Activated CD8-positive, alpha-beta T cell treated with anti-CD3 and anti-CD28 coated beads for 36 hours (primary cell): ENCODE data around the gene ABCD1. TPM values are rescaled to one million over a fixed set of nuclear protein-coding genes. Genes with fewer than 3 reads are reported as not detected.

Source experiments
- ATAC-seq: fragments of 200-7000 bp; cut with Tn5 transposase; one replicate; pipeline ENCODE4 v1.10.0; 2021; ENCODE audit warnings: mild to moderate bottlenecking, moderate library complexity
- CTCF ChIA-PET: fragments of 350-600 bp; sonication (Branson Sonifier 250); formaldehyde crosslinking; loops from one replicate; lab custom pipeline; 2021; ENCODE audit warnings: antibody characterized with exemption; lab: Charles Lee
- POLR2A ChIA-PET: fragments of 350-600 bp; sonication (Branson Sonifier 250); formaldehyde crosslinking; loops from one replicate; lab custom pipeline; 2021; ENCODE audit warnings: antibody characterized with exemption; lab: Charles Lee
- DNase-seq: peaks from one replicate; pipeline ENCODE4 v3.0.0-alpha.2; 2020
- H3K27ac Mint-ChIP-seq: one replicate; pipeline ENCODE4 v1.8.0; 2021; ENCODE audit warnings: mild to moderate bottlenecking, mixed read lengths
- H3K27me3 Mint-ChIP-seq: one replicate; pipeline ENCODE4 v1.8.0; 2021; ENCODE audit warnings: mixed read lengths
- H3K36me3 Mint-ChIP-seq: one replicate; pipeline ENCODE4 v1.8.0; 2021; ENCODE audit warnings: low read depth, mixed read lengths
- H3K4me1 Mint-ChIP-seq: one replicate; pipeline ENCODE4 v1.8.0; 2021; ENCODE audit warnings: low read depth, mixed read lengths
- H3K4me3 Mint-ChIP-seq: one replicate; pipeline ENCODE4 v1.8.0; 2021; ENCODE audit warnings: mild to moderate bottlenecking, moderate library complexity, mixed read lengths
- H3K9me3 Mint-ChIP-seq: one replicate; pipeline ENCODE4 v1.8.0; 2021; ENCODE audit warnings: mixed read lengths
- intact Hi-C: fragments of 100-400 bp; cut with micrococcal nuclease; formaldehyde crosslinking; loops from one replicate; pipeline ENCODE4 v1.10.0; 2022
- total RNA-seq, 2 experiments: library from RNA; stranded (reverse); gene quantifications; one replicate each; pipeline ENCODE4 v1.2.3, GENCODE V29; 2021
- TF ChIP-seq, protein P1 (sequence below): fragments of 200-600 bp; IDR thresholded peaks from one replicate; pipeline ENCODE4 v1.8.0; 2022; ENCODE audit warnings: antibody characterized with exemption, mild to moderate bottlenecking

The ABCD1 gene
- total RNA-seq, 2 experiments from 2014 or later = 3.9 to 4.4 TPM

DNA sequence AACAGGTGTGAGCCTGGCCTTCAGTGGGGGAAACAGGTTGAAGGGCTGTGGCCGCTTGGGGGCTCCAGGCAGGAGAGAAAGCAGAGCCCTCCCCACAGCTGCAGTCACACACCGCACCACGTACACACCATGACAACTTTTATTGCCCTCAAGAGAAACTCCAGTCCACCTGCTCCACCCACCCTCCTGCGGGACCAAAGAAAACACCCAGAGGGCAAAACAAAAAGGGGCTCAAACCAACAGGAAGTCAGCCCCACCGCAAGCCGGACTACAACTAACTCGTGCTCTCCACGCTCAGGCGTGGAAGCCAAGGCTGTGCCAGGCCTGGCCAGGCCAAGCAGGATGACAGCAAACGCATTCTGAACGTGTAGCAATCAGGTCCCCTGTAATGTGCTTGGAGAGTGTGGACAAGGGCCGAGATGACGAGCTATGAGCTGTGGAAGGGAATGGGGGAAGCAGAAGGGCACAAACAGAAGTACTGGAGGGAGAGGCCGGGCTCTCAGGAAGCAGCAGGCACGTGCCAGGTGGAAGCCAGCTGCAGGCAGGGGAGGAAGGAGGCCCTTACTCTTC lies 24.2 kb upstream of the ABCD1 start:
- POLR2A ChIA-PET = no interaction called here
- H3K27ac Mint-ChIP-seq = no peak overlapping the region
- no peak overlapping the region for H3K4me3 Mint-ChIP-seq
- H3K27me3 Mint-ChIP-seq = no peaks in the 10 kb centered on the region
- CTCF ChIA-PET = no interaction called here
- DNase-seq = no peak
- no peak for ATAC-seq
- intact Hi-C loops = no loop called here
- no peaks in the 10 kb centered on the region for H3K9me3 Mint-ChIP-seq
- peaks cover 7% of the 10 kb centered on the region for H3K36me3 Mint-ChIP-seq
- H3K4me1 Mint-ChIP-seq = no peaks in the 10 kb centered on the region
- TF ChIP-seq, protein P1, sequence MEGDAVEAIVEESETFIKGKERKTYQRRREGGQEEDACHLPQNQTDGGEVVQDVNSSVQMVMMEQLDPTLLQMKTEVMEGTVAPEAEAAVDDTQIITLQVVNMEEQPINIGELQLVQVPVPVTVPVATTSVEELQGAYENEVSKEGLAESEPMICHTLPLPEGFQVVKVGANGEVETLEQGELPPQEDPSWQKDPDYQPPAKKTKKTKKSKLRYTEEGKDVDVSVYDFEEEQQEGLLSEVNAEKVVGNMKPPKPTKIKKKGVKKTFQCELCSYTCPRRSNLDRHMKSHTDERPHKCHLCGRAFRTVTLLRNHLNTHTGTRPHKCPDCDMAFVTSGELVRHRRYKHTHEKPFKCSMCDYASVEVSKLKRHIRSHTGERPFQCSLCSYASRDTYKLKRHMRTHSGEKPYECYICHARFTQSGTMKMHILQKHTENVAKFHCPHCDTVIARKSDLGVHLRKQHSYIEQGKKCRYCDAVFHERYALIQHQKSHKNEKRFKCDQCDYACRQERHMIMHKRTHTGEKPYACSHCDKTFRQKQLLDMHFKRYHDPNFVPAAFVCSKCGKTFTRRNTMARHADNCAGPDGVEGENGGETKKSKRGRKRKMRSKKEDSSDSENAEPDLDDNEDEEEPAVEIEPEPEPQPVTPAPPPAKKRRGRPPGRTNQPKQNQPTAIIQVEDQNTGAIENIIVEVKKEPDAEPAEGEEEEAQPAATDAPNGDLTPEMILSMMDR = no peak

DNA sequence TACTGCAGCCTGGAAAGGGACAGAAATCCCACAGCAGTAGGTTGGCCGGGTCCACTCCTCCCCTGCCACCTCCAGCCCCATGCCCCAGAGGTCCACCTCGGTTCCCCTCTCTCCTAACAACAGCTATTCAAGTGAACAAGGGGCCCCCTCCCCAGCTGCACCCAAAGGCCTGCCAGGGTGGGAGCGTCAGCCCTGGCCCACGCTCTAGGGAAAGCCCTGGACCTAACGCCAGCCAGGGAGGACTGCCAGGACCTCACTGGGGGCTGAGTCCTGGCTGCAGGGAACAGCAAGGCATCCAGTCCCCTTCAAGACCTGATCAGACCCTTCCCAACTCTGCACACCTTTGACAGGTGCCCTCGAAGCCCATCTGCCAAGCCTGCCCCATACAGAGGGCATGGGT lies 23.7 kb upstream of the ABCD1 start:
- ChIA-PET POLR2A (no interaction called here), CTCF (no interaction called here)
- no peak overlapping the region for H3K4me3 Mint-ChIP-seq
- no peak overlapping the region for H3K27ac Mint-ChIP-seq
- intact Hi-C loops = no loop called here
- peaks cover 8% of the 10 kb centered on the region for H3K36me3 Mint-ChIP-seq
- TF ChIP-seq, protein P1 = no peak
- H3K27me3 Mint-ChIP-seq = no peaks in the 10 kb centered on the region
- H3K4me1 Mint-ChIP-seq = no peaks in the 10 kb centered on the region
- H3K9me3 Mint-ChIP-seq = no peaks in the 10 kb centered on the region
- ATAC-seq = no peak
- no peak for DNase-seq

DNA sequence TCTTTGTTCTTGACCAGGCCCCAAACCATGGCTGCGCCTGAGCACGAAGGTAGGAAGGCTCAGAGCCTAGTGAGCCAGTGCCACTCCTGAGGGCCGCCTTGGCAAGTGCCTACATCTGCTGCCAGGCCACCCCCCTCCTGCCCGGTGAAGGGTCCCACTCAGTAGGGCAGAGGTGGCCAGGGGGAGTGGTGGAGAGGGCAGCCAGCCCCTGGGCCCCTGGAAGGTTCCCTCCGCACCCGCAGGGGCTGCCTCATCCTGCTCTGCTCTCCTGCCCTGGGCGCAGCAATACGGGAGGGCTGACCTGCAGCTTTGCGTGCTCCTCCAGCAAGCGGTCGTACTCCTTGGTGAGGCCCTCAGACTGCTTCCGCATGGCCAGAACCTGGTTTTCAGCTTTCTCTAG lies 22.9 kb upstream of the ABCD1 start:
- Mint-ChIP-seq H3K4me3 (no peak overlapping the region), H3K36me3 (peaks cover 12% of the 10 kb centered on the region), H3K9me3 (no peaks in the 10 kb centered on the region), H3K27me3 (no peaks in the 10 kb centered on the region), H3K27ac (no peak overlapping the region), H3K4me1 (no peaks in the 10 kb centered on the region)
- ChIA-PET CTCF (no interaction called here), POLR2A (no interaction called here)
- no peak for ATAC-seq
- DNase-seq = no peak
- TF ChIP-seq, protein P1 = no peak
- intact Hi-C loops = no loop called here

DNA sequence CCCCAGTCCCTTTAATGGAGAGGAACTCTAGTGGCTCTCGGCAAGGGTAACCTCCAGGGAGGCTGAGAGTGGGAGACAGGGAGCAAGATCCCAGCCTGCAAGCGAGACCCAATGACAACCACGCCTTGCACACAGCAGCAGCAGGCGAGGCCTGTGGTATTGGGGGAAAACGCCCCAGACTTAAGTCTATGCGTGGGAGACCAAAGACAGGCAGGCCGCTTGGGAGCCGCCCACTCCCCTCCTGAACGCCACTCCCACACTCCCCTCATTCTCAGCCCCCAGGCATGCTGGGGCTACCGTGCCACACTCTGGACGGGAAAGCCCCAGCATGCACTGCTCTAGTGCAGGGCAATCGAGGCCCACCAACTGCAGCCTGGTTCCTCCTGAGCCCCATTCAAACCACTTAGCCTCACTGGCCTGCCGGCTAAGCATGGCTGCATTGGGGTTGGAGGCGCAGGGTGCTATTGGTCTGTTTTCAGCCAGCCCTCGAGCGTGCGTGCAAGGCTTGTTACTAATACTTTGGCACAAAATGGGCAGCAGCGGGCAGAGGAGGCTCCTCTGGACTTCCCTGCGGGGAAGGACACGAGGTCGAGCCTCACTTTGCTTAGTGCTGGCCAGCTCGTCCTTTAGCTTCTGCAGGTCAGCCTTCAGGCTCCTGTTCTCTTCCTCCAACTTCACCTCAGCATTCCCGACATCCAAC lies 22.2 kb upstream of the ABCD1 start:
- intact Hi-C loops = no loop called here
- no peak overlapping the region for H3K27ac Mint-ChIP-seq
- no peaks in the 10 kb centered on the region for H3K9me3 Mint-ChIP-seq
- ChIA-PET CTCF (no interaction called here), POLR2A (no interaction called here)
- no peaks in the 10 kb centered on the region for H3K4me1 Mint-ChIP-seq
- no peak overlapping the region for H3K4me3 Mint-ChIP-seq
- H3K27me3 Mint-ChIP-seq = no peaks in the 10 kb centered on the region
- no peak for ATAC-seq
- no peak for DNase-seq
- H3K36me3 Mint-ChIP-seq = peaks cover 8% of the 10 kb centered on the region
- TF ChIP-seq, protein P1 = no peak

DNA sequence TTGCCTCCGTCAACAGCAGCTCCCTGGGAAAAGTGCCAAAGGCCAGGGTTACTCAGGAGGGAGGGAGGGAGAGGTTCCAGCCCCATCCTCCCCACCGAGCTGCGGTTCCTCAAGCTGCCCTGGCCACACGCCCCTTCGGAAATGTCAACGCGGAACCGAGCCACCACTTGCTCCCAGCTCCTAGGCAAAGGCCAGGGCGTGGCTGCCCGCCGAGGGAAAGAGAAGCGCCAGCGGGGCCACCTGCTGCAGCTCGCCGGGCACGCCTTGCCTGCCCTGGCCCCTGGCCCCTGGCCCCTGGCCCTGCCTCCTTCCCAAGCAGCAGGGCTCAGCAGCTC lies 21.7 kb upstream of the ABCD1 start:
- Mint-ChIP-seq H3K4me1 (no peaks in the 10 kb centered on the region), H3K36me3 (peaks cover 8% of the 10 kb centered on the region), H3K27ac (no peak overlapping the region), H3K27me3 (no peaks in the 10 kb centered on the region), H3K9me3 (no peaks in the 10 kb centered on the region), H3K4me3 (no peak overlapping the region)
- CTCF ChIA-PET = no interaction called here
- TF ChIP-seq, protein P1 = no peak
- no peak for DNase-seq
- intact Hi-C loops = no loop called here
- no peak for ATAC-seq
- POLR2A ChIA-PET = no interaction called here
